Keratinocyte (primary cell): Measurements from ENCODE around the gene FOXE1. TPM values are rescaled to one million over a fixed set of nuclear protein-coding genes. Genes with fewer than 3 reads are reported as not detected.

ENCODE experiments used
- DNase-seq: peaks from one replicate; pipeline ENCODE4 v3.0.0-alpha.2; 2011; ENCODE audit warnings: low read depth, missing footprints, low spot score
- FAIRE-seq: peaks from 2 replicates; lab custom pipeline; 2011; peaks lifted over from hg19 to GRCh38; lab: Jason Lieb, UNC
- H2AFZ ChIP-seq: 2 replicates; pipeline ENCODE4 v1.6.0; 2012; ENCODE audit warnings: low read length, control low read depth, inconsistent platforms; ENCODE audit not compliant: control insufficient read depth
- H3K27ac ChIP-seq: 2 replicates; pipeline ENCODE4 v1.5.1; 2011; ENCODE audit warnings: low read length; ENCODE audit not compliant: control insufficient read depth, insufficient read depth
- H3K27me3 ChIP-seq: 3 replicates; pipeline ENCODE4 v1.6.0; 2011; ENCODE audit warnings: low read length; ENCODE audit not compliant: control insufficient read depth, insufficient read depth; ENCODE audit errors: extremely low read depth
- H3K36me3 ChIP-seq, 2 experiments: 2 replicates in 1 of 2; 3 replicates in 1 of 2; pipeline ENCODE4 v1.5.1; 2011; ENCODE audit warnings: low read length in 2 of 2, mild to moderate bottlenecking in 1 of 2; ENCODE audit not compliant: control insufficient read depth in 2 of 2, insufficient read depth in 2 of 2; ENCODE audit errors: extremely low read depth in 1 of 2
- H3K4me1 ChIP-seq: 3 replicates; pipeline ENCODE4 v1.5.1; 2011; ENCODE audit warnings: low read length; ENCODE audit not compliant: control insufficient read depth, insufficient read depth; ENCODE audit errors: extremely low read depth
- H3K4me2 ChIP-seq: 3 replicates; pipeline ENCODE4 v1.6.0; 2011; ENCODE audit warnings: low read depth, low read length; ENCODE audit not compliant: control insufficient read depth, insufficient read depth; ENCODE audit errors: extremely low read depth
- H3K4me3 ChIP-seq, 3 experiments: fragments of 200-600 bp in 1 of 3; sonication (generic) in 1 of 3; 2 replicates in 2 of 3; 3 replicates in 1 of 3; pipeline ENCODE4 v1.5.1; 2011 to 2016; ENCODE audit warnings: low read length in 3 of 3, mild to moderate bottlenecking in 3 of 3, control low read depth in 2 of 3, inconsistent platforms in 1 of 3, low read depth in 1 of 3, mixed read lengths in 1 of 3, mixed run types in 1 of 3, moderate library complexity in 1 of 3; ENCODE audit not compliant: control insufficient read depth in 2 of 3, insufficient read depth in 2 of 3; ENCODE audit errors: extremely low read depth in 1 of 3
- H3K79me2 ChIP-seq: 2 replicates; pipeline ENCODE4 v1.6.0; 2012; ENCODE audit warnings: low read length; ENCODE audit not compliant: control insufficient read depth, insufficient read depth
- H3K9ac ChIP-seq: 3 replicates; pipeline ENCODE4 v1.6.0; 2011; ENCODE audit warnings: low read length; ENCODE audit not compliant: control insufficient read depth, insufficient read depth; ENCODE audit errors: extremely low read depth
- H3K9me1 ChIP-seq: 3 replicates; pipeline ENCODE4 v1.6.0; 2011; ENCODE audit warnings: low read length; ENCODE audit not compliant: control insufficient read depth, insufficient read depth; ENCODE audit errors: extremely low read depth
- H3K9me3 ChIP-seq: 2 replicates; pipeline ENCODE4 v1.5.1; 2012; ENCODE audit warnings: low read depth, low read length; ENCODE audit not compliant: control insufficient read depth
- H4K20me1 ChIP-seq: 3 replicates; pipeline ENCODE4 v1.6.0; 2011; ENCODE audit warnings: low read length; ENCODE audit not compliant: control insufficient read depth, insufficient read depth; ENCODE audit errors: extremely low read depth
- EZH2 ChIP-seq: IDR thresholded peaks from one replicate; pipeline ENCODE4 v1.6.1; 2012; ENCODE audit warnings: inconsistent platforms, mild to moderate bottlenecking, low read length, moderate library complexity
- dilution Hi-C: fragments of 300-500 bp; cut with MboI; formaldehyde crosslinking; loops from one replicate; pipeline ENCODE4 v1.7.0; 2020; ENCODE audit warnings: low sequenced_read_pairs; ENCODE audit not compliant: extremely low pct_ligation_motif_present
- polyA plus RNA-seq, 5 experiments: library from polyadenylated mRNA; depleted of rRNA in 3 of 5; stranded (reverse) in 3 of 5; stranded (forward) in 1 of 5; unstranded in 1 of 5; fragments of >200 nt; gene quantifications; 1 replicate in 1 of 5; 2 replicates in 3 of 5; 3 replicates in 1 of 5; pipeline versions ENCODE4 v1.2.1 to v1.2.3, GENCODE V29; 2011 to 2012; ENCODE audit warnings: missing spikeins in 2 of 5, low read depth in 1 of 5, low replicate concordance in 1 of 5
- TF ChIP-seq, protein P1 (sequence below), 3 experiments: IDR thresholded peaks in 1 of 3; conservative IDR thresholded peaks in 1 of 3; optimal IDR thresholded peaks in 1 of 3; 2 replicates in 2 of 3; 3 replicates in 1 of 3; pipeline versions ENCODE3 to v1.5.1; 2011; ENCODE audit warnings: low read length in 3 of 3, mild to moderate bottlenecking in 3 of 3, moderate library complexity in 2 of 3, control low read depth in 1 of 3, inconsistent platforms in 1 of 3; ENCODE audit not compliant: insufficient read depth in 2 of 3; ENCODE audit errors: extremely low read depth in 1 of 3

The FOXE1 gene
- polyA plus RNA-seq, 1 donor (not counting 4 experiments of a cell fraction or from before 2014, with no cell fraction given) = 0.97 TPM

DNA sequence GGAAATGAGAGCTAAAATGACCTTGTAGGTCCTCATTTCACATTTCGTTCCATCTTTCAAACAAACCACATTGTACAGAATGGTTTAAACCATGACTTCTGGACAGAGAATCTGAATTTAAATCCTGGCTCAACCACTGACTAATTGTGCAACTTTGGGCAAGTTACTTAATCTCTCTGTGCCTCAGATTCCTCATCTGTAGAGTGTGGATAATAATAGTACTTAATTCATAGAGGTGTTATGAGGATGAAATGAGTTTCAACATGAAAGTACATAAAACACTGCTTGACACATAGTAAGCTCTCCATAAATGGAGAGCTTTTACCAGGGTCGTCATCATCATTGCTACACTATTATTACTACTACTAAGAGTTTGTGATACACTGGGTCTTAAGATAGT lies 46.3 kb upstream of the FOXE1 start:
- no peaks in the 10 kb centered on the region for H3K9me1 ChIP-seq
- H3K27ac ChIP-seq = no peak overlapping the region
- H2AFZ ChIP-seq = no peak overlapping the region
- no peak overlapping the region for H3K4me2 ChIP-seq
- H3K9me3 ChIP-seq = no peaks in the 10 kb centered on the region
- H3K36me3 ChIP-seq = no peaks in the 10 kb centered on the region
- dilution Hi-C loops = loop anchor here (10.0 kb wide), 1 partner anchor 52 kb away; no protein-coding TSS in a partner anchor
- no peak for FAIRE-seq
- no peaks in the 10 kb centered on the region for H3K27me3 ChIP-seq
- H4K20me1 ChIP-seq = no peaks in the 10 kb centered on the region
- peaks cover 59% of the 10 kb centered on the region for H3K4me1 ChIP-seq
- H3K9ac ChIP-seq = no peak overlapping the region
- TF ChIP-seq EZH2 = no peak
- TF ChIP-seq, protein P1, sequence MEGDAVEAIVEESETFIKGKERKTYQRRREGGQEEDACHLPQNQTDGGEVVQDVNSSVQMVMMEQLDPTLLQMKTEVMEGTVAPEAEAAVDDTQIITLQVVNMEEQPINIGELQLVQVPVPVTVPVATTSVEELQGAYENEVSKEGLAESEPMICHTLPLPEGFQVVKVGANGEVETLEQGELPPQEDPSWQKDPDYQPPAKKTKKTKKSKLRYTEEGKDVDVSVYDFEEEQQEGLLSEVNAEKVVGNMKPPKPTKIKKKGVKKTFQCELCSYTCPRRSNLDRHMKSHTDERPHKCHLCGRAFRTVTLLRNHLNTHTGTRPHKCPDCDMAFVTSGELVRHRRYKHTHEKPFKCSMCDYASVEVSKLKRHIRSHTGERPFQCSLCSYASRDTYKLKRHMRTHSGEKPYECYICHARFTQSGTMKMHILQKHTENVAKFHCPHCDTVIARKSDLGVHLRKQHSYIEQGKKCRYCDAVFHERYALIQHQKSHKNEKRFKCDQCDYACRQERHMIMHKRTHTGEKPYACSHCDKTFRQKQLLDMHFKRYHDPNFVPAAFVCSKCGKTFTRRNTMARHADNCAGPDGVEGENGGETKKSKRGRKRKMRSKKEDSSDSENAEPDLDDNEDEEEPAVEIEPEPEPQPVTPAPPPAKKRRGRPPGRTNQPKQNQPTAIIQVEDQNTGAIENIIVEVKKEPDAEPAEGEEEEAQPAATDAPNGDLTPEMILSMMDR (optimal IDR thresholded peaks at IDR 0.05 in 1 of 3, IDR thresholded peaks at IDR 0.05 in 1 of 3, conservative IDR thresholded peaks at IDR 0.05 in 1 of 3; ENCODE audit: extremely low read depth in 1 of 3, insufficient read depth in 2 of 3, low read length in 3 of 3) = no peak
- DNase-seq = no peak
- no peak overlapping the region for H3K4me3 ChIP-seq
- no peaks in the 10 kb centered on the region for H3K79me2 ChIP-seq

DNA sequence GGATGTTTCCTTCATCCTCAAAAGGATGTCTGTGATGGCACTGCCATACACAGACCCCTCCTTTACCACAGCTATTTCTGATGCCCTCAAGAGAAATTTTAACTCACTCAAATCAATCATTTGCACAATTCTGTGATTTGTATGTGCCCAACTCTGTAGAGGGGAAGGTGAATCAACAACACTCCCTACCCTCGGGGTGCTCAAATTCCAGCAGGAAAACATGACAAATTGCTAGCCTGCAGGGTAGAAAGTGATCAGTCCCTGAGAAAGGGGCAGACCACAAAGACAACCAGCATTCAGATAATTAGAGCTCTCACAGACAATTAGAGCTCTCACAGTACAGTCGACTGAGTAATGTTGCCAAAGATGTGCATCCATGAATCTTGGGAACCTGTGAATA lies 45.3 kb upstream of the FOXE1 start:
- Histone ChIP-seq H3K9me1 (no peaks in the 10 kb centered on the region), H2AFZ (no peak overlapping the region), H3K27me3 (no peaks in the 10 kb centered on the region), H3K4me3 (no peak overlapping the region), H4K20me1 (no peaks in the 10 kb centered on the region), H3K79me2 (no peaks in the 10 kb centered on the region), H3K9ac (no peak overlapping the region), H3K27ac (peak overlapping the region; percentile 16), H3K4me2 (peak overlapping the region; percentile 7), H3K9me3 (no peaks in the 10 kb centered on the region), H3K4me1 (peaks cover 56% of the 10 kb centered on the region), H3K36me3 (no peaks in the 10 kb centered on the region)
- DNase-seq (peak; percentile 78), FAIRE-seq (peak; percentile 63)
- dilution Hi-C loops = loop anchor here (10.0 kb wide), 1 partner anchor 53 kb away; no protein-coding TSS in a partner anchor
- TF ChIP-seq, protein P1 (optimal IDR thresholded peaks at IDR 0.05 in 1 of 3, IDR thresholded peaks at IDR 0.05 in 1 of 3, conservative IDR thresholded peaks at IDR 0.05 in 1 of 3; ENCODE audit: extremely low read depth in 1 of 3, insufficient read depth in 2 of 3, low read length in 3 of 3) = no peak
- no peak for TF ChIP-seq EZH2
